GM06990 (cell line): Measurements from ENCODE around the gene CDCA3.
"Not testable (repeated sequence)": the region's sequence is repeated elsewhere in the genome, so short reads cannot be mapped to it uniquely, and the experiment has no call there.

Source experiments
- DNase-seq: peaks from one replicate; pipeline ENCODE4 v3.0.0-alpha.2; 2011; ENCODE audit not compliant: insufficient read length; ENCODE audit errors: extremely low read depth
- H3K27me3 ChIP-seq: replicated peaks from 2 replicates; pipeline ENCODE4 v1.6.0; 2011; ENCODE audit warnings: low read length; ENCODE audit not compliant: control insufficient read depth, insufficient read depth
- H3K36me3 ChIP-seq: 2 replicates; pipeline ENCODE4 v1.5.1; 2011; ENCODE audit warnings: low read length; ENCODE audit not compliant: control insufficient read depth, insufficient read depth
- H3K4me3 ChIP-seq: replicated peaks from 2 replicates; pipeline ENCODE4 v1.5.1; 2011; ENCODE audit warnings: low read depth, mild to moderate bottlenecking, control low read depth, low read length
- TF ChIP-seq, protein P1 (sequence below): IDR thresholded peaks from 2 replicates; pipeline ENCODE4 v1.5.1; 2011; ENCODE audit warnings: low read length, control low read depth, mild to moderate bottlenecking, inconsistent platforms; ENCODE audit not compliant: insufficient read depth, poor library complexity, severe bottlenecking

CDCA3 gene

GRCh38 chr12:6867413-6868210, 16.5 kb upstream of the CDCA3 start, which contains the start of gene TPI1:
TSS of gene TPI1 (plus strand) at chr12:6867531. CDS start at chr12:6867567, 36 bp downstream.
- TF ChIP-seq, protein P1, sequence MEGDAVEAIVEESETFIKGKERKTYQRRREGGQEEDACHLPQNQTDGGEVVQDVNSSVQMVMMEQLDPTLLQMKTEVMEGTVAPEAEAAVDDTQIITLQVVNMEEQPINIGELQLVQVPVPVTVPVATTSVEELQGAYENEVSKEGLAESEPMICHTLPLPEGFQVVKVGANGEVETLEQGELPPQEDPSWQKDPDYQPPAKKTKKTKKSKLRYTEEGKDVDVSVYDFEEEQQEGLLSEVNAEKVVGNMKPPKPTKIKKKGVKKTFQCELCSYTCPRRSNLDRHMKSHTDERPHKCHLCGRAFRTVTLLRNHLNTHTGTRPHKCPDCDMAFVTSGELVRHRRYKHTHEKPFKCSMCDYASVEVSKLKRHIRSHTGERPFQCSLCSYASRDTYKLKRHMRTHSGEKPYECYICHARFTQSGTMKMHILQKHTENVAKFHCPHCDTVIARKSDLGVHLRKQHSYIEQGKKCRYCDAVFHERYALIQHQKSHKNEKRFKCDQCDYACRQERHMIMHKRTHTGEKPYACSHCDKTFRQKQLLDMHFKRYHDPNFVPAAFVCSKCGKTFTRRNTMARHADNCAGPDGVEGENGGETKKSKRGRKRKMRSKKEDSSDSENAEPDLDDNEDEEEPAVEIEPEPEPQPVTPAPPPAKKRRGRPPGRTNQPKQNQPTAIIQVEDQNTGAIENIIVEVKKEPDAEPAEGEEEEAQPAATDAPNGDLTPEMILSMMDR: no peak
- Histone ChIP-seq H3K36me3 (peaks cover 33% of the 10 kb centered on the region), H3K4me3 (peak within 1 kb of the TSS; percentile 72), H3K27me3 (no peaks in the 10 kb centered on the region)
- DNase-seq: peak; percentile 86

DNA sequence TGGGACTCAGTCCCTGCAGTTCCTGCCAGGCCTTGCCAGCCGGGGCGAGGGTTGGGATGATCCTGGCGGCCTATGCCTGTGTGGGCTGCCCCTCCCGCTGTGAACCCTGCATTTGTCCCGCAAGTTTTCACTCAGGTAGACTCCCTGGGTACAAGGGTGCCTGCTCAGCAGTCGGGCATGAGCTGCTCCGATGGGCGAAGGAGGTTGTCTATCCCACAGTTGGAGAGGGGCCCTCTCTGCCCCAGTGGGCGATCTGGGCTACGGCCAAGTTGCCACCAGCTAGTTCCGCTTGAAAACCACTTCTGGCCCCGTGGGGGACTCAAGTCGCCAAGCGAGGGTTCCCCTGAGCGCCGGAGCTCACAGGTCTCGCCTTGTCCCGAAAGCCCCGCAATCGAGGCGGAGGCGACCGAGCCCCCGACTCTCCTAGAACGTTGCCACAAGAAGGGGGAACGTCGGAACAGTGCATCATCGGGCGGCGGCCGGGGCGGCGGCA, 15.9 kb upstream of the CDCA3 start:
- peaks cover 33% of the 10 kb centered on the region for H3K36me3 ChIP-seq
- no peaks in the 10 kb centered on the region for H3K27me3 ChIP-seq
- peak overlapping the region; percentile 72 for H3K4me3 ChIP-seq
- TF ChIP-seq, protein P1: no peak
- no peak for DNase-seq

GRCh38 chr12:6866163-6866919, 15.3 kb upstream of the CDCA3 start:
- no peak for DNase-seq
- peak overlapping the region; percentile 72; the same call in 1 of the 2 replicates for H3K4me3 ChIP-seq
- H3K27me3 ChIP-seq: no peaks in the 10 kb centered on the region
- TF ChIP-seq, protein P1: no peak
- H3K36me3 ChIP-seq: peaks cover 38% of the 10 kb centered on the region

DNA sequence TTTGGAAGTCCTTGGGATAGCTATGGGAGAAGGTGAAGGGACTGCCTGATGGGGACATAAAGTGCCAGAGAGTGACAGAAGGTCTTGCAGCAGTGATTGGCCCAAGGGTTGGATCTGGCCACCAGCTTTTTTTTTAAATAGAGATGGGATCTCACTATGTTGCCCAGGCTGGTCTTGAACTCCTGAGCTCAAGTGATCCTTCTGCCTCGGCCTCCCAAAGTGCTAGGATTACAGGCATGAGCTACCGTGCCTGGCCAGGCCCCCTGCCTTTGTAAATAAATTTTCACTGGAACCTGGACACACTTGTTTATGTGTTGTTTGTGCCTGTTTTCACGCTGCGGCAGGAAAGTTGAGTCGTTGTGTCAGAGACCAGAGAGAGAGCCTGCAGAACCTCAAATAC, 14.2 kb upstream of the CDCA3 start:
- peaks cover 40% of the 10 kb centered on the region for H3K36me3 ChIP-seq
- not testable (repeated sequence) for H3K4me3 ChIP-seq, DNase-seq, H3K27me3 ChIP-seq

- Histone ChIP-seq H3K36me3 (peaks cover 39% of the 10 kb centered on the region), H3K4me3 (no peak overlapping the region), H3K27me3 (no peaks in the 10 kb centered on the region)
- no peak for DNase-seq
- TF ChIP-seq, protein P1: no peak
Measured at GRCh38 chr12:6863586-6864321, 12.7 kb upstream of the CDCA3 start.
